Activated T-cell treated with anti-CD3 and anti-CD28 coated beads, Interleukin-2, amount 50 U/mL, for 4 hours (primary cell): Measurements from ENCODE around the gene ZNF470. TPM values are rescaled to one million over a fixed set of nuclear protein-coding genes. Genes with fewer than 3 reads are reported as not detected.

Experiments used
- ATAC-seq, 2 donors: fragments of 200-7000 bp; cut with Tn5 transposase; one replicate each; pipeline ENCODE4 v1.10.0; 2021
- DNase-seq: peaks from one replicate; pipeline ENCODE4 v3.0.0-alpha.2; 2020
- H3K27me3 Mint-ChIP-seq: one replicate; pipeline ENCODE4 v1.8.0; 2021; ENCODE audit warnings: low read depth, mixed read lengths
- H3K36me3 Mint-ChIP-seq: one replicate; pipeline ENCODE4 v1.8.0; 2022; ENCODE audit warnings: mixed read lengths; ENCODE audit not compliant: insufficient read depth
- H3K4me1 Mint-ChIP-seq: one replicate; pipeline ENCODE4 v1.8.0; 2021; ENCODE audit warnings: low read depth, mixed read lengths
- H3K4me3 Mint-ChIP-seq: one replicate; pipeline ENCODE4 v1.8.0; 2021; ENCODE audit warnings: mild to moderate bottlenecking, moderate library complexity, mixed read lengths
- H3K9me3 Mint-ChIP-seq: one replicate; pipeline ENCODE4 v1.8.0; 2021; ENCODE audit warnings: mixed read lengths
- total RNA-seq, 3 donors: library from RNA; stranded (reverse); gene quantifications; one replicate each; pipeline ENCODE4 v1.2.1, GENCODE V29; 2021

Gene ZNF470
- total RNA-seq, 3 donors from 2014 or later = 1.4 to 1.8 (median 1.7) TPM

- peaks cover 59% of the 10 kb centered on the region for H3K9me3 Mint-ChIP-seq
Measured at GRCh38 chr19:56625708-56626107, 58.4 kb downstream of the ZNF470 start.

GRCh38 chr19:56633021-56633420, 65.8 kb downstream of the ZNF470 start:
- no peak for ATAC-seq
- Mint-ChIP-seq H3K4me3 (no peak overlapping the region), H3K4me1 (no peaks in the 10 kb centered on the region), H3K36me3 (peaks cover 5% of the 10 kb centered on the region), H3K9me3 (peaks cover 63% of the 10 kb centered on the region), H3K27me3 (no peaks in the 10 kb centered on the region)
- DNase-seq = no peak

More at GRCh38 chr19:56625708-56626107, 58.4 kb downstream of the ZNF470 start:
- Mint-ChIP-seq H3K27me3 (no peaks in the 10 kb centered on the region), H3K36me3 (peaks cover 36% of the 10 kb centered on the region), H3K4me3 (no peak overlapping the region), H3K4me1 (no peaks in the 10 kb centered on the region)
- ATAC-seq (no peak), DNase-seq (no peak)

GRCh38 chr19:56637976-56638555, 70.8 kb downstream of the ZNF470 start:
- no peak overlapping the region for H3K4me3 Mint-ChIP-seq
- DNase-seq = no peak
- no peaks in the 10 kb centered on the region for H3K4me1 Mint-ChIP-seq
- no peaks in the 10 kb centered on the region for H3K27me3 Mint-ChIP-seq
- peaks cover 49% of the 10 kb centered on the region for H3K9me3 Mint-ChIP-seq
- ATAC-seq = no peak
- peaks cover 4% of the 10 kb centered on the region for H3K36me3 Mint-ChIP-seq

Other genes with a start within 250 kb of the ZNF470 start
- gene ZNF582, start 173.9 kb upstream of the ZNF470 start, total RNA-seq = 1 to 10 TPM; 1.7 to 1.9 (median 1.9) TPM
- 1 to 10 TPM; 3.4 to 5.0 (median 4.7) TPM for gene ZNF583, start 163.1 kb upstream of the ZNF470 start, total RNA-seq
- 1 to 10 TPM in 1 of 3 donors, under 1 TPM in 2; 0.82 to 1.7 (median 0.92) TPM for gene ZNF667, start 90.1 kb upstream of the ZNF470 start, total RNA-seq
- gene ZNF471, start 59.6 kb upstream of the ZNF470 start, total RNA-seq = under 1 TPM; 0.23 to 0.40 (median 0.33) TPM
- gene ZFP28, start 28.5 kb upstream of the ZNF470 start, total RNA-seq = 1 to 10 TPM; 1.1 to 2.3 (median 1.4) TPM
- 1 to 10 TPM; 6.3 to 7.1 (median 6.4) TPM for gene ZNF71, start 27.8 kb downstream of the ZNF470 start, total RNA-seq
- gene SMIM17, start 75.7 kb downstream of the ZNF470 start, total RNA-seq = not detected
- gene ZNF835, start 104.3 kb downstream of the ZNF470 start, total RNA-seq = 1 to 10 TPM; 1.7 to 3.4 (median 2.7) TPM